Urothelium cell line (cell line): ENCODE results near the gene SLC27A4.

ENCODE experiments used
- DNase-seq: peaks from one replicate; pipeline ENCODE4 v3.0.0; 2011; ENCODE audit warnings: low spot score, mixed read lengths
- FAIRE-seq: peaks from 2 replicates; lab custom pipeline; 2011; peaks lifted over from hg19 to GRCh38; lab: Jason Lieb, UNC

The SLC27A4 gene

DNA sequence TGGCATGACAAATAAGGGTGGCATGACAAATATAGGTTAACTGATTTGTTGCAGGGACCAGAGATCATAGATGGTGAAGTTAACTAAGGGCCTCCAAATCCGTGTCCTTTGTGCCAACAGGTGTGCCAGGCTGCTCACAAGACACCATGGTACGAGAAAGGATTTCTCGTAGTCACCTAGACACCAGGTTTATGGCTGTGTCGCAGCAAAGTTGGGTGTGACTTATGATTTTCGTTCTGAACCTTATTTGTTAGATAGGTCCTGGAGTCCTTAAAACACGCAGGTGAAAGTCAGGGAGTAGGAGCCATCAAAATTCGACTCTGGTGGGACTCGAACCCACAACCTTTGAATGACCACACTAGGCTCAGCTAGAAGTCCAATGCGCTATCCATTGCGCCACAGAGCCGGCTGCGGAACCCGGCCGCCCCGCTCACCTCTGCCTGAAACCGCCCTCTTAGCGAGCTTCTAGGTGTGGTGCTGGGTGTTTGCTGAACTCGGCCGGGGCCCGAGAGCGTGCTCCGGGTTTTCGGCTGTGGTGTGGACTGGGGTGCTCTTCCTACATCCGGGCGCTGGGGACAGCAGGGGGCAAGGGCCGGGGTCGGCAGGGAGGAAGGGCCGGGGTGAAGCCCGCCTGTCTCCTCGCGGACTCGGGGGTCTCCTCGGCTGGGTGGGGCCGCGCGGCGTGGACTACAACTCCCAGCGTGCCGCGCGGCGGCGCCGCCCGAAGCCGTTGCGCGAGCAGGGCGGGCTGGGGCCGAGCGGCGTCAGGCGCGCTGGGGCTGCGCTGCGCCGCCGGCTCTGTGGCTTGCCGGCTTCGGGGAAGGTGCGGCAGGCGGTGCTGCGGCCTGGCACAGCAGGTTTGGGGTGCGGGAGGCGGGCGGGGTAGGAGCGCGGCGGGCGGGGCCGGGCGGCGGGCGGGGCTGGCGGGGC lies at the start of gene SLC27A4:
TSS of gene SLC27A4 (plus strand) at position 767 of the 930 bp plus-strand sequence. CDS start 2,606 bp downstream, outside the sequence.
- FAIRE-seq (no peak), DNase-seq (peak; percentile 92)

DNA sequence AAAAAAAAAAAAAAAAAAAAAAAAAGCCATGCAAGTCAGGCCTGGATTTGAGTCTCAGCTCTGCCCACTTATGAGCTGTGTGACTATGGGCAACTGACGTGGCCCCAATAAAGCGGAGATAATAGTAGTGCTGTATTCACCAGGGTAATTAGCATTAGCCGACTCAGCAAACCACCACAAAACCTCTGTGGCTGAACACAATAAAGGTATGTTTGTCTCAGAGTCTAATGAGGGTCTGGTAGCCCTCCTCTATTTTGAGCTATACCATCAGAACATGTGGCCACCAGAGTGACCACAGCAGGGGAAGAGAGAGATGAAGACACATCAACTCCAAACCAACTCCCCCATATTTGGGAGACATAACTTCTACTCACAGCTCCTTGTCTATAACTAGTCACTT lies 48.3 kb upstream of the SLC27A4 start:
- FAIRE-seq (no peak), DNase-seq (no peak)

DNA sequence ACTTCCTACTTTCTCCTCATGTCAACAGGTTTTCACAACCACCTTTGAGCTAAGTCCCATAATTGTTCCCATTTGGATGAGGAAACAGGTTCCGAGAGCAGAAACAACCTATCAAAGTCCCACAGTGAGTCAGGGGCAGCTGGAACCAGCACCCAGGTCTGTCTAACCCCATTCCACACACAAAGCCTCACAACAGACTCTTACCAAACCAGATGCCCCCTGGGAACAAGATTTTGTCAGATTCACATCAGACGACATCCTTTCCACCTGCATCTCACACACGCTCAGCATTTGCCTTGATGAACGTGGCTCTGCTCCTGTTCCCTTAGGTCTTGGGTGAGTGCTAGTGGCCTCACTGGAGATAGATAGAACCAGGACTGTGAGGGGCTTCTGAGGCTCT lies 47.2 kb upstream of the SLC27A4 start:
- FAIRE-seq, result no peak
- no peak for DNase-seq

DNA sequence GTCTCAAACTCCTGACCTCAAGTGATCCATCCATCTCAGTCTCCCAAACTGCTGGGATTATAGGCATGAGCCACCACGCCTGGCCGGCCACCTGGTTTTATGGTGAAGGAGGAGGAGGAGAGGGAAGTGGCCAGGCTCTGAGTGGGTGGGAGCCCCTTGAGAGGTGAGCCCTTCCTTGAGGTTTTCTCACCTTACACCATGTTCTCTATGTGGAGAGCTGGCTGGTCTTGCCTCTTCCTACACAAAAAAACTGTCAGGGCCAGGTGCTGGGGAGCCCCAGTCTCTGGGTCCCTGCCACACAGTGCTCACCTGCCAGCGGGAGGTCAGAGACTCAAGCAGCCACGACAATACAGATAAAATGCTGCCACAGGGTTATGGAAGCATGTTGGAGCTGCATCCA lies 46.2 kb upstream of the SLC27A4 start:
- FAIRE-seq, result no peak
- DNase-seq, result no peak

DNA sequence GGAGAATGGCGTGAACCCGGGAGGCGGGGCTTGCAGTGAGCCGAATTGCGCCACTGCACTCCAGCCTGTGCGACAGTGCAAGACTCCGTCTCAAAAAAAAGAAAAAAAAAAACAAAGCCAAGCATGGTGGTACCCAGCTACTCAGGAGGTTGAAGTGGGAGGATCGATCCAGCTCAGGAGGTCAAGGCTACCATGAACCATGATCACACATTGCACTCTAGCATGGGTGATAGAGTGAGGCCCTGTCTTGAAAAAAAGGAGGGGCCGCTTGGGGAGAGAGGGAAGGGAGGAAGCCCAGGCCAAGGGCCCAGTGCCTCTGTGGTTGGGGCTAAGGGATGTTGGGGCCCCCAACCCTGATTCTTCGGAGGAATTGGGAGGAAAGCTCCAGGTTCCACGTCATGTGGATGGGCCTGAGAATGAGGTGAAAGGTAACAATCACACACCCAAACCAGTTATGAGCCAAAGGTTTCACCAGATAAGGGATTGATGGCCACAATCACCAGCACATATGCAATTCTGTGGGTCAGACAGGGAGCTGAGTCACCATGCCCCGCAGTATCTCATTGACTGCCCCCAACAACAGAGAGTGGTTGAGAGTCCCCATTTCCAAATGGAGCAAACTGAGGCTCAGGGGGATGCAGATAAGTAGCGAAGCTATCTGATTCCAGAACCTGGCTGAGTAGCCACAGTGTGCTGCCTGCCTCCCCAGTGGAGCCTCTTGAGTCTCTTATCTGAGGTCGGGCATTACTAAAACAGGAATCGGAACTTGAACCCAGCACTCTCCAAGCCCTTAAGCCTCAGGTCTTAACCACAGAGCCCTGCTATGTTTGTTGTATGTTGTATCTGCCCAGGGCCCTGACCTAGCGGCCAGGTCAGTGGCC lies 43.7 kb upstream of the SLC27A4 start:
- DNase-seq, result no peak

DNA sequence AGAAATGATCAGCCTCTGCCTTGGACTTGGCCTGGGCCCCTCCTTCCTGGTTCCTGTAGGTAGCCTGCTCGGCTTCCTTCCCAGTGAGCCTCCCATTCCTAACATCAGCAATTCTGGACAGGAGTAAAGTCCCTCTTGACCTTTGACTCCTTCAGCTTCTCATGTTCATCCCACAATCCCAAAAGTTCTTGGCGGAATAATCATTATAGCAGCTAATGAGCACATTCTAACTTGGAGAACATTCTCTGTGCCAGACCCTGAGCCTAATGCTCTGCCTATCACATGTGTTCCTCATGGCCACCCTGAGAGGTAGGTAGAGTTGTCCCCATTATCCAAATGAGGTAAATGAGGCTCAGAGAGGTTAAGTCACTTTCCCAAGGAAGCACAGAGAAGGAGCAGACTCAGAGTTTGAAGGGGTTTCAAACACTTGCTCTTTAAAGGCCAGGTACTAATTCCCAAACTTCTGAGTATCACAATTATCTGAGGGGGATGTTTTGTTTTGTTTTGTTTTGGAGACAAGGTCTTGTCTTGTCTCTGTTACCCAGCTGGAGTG lies 43.0 kb upstream of the SLC27A4 start:
- DNase-seq (no peak), FAIRE-seq (no peak)

More for the DNA sequence above, 43.7 kb upstream of the SLC27A4 start:
- FAIRE-seq, result no peak

DNA sequence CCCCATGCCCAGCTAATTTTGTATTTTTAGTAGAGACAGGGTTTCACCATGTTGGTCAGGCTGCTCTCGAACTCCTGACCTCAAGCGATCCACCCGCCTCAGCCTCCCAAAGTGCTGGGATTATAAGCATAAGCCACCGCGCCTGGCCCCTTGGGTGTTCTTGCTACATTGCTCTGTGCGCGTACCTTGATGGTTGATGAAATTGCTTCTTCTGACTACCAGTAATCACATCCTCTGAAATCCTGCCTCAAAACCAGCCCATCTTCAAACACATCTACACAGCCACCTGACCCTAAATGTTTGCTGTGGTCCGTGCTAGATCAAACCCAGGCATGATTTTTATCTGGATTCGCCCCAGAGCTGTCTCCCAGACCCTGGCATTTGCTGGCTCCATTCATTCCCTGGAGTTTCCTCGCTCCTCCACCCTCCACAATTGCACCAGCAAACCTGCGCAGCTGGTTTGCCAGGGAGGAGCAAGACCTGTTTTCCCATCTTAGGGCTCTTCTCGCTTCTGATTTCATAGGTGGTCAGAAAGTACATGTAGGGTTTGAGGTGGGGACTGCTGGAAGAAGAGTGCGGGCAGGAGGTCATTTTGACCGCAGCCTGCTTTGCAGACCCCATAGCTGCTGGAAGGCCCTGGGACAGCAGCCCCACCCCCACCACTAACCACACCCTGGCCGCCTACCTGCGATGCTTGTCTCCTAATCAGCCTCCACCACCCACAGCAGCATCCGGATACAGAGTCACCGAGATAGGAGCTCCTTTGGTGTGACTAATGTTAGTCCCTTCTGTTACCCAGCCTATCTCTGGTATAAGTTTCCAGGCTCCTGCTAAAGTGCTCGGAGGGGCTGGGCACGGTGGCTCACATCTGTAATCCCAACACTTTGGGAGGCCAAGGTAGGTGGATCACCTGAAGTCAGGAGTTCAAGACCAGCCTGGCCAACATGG lies 41.5 kb upstream of the SLC27A4 start:
- FAIRE-seq (no peak), DNase-seq (no peak)

DNA sequence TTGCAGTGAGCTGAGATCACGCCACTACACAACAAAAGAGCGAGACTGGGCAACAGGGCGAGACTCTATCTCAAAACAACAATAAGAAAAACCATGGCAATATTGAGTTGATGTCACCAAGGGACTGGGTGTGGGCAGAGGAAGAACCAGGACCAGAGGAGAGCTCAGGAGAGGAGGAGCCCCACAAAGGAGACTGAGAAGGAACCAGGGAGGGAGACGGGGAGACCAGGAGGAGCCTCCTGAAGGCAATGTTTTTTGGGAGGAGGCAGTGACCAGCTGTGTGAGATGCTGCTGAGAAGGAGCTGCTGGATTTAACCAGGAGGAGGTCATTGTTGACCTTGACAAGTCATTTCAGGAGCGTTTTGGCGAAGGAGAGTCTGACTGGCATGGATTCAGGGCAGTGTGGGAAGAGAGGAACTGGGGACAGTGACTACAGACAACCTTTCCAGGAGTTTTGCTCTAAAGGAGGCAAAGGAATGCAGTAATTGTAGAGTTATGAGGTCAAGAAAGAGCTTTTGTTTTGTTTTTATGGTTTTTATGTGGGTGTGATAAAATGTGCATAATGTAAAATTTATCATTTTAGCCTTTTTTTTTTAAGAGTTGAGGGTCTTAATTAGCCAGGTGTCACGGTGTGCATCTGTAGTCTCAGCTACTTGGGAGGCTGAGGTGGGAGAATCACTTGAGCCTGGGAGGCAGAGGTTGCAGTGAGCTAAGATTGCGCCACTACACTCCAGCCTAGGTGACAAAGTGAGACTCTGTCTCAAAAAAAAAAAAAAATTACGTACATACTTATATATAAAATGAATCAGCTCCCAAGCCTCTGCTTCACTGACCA lies 36.0 kb upstream of the SLC27A4 start:
- FAIRE-seq (no peak), DNase-seq (no peak)

DNA sequence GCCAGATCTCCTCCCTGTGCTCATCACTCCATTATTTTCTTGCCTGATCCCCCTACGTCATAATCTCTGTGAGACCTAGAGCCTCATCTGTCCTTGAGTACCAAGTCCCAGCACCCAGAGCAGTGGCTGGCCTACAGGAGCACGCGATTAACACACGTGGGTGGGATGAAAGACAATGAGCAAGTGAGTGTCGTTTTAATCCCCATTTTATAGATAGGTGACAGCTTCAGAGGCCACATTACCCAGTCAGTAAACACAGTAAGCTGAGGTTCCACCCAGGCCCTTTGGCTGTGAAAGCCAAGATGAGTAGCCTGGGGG lies 35.4 kb upstream of the SLC27A4 start:
- DNase-seq (no peak), FAIRE-seq (no peak)

DNA sequence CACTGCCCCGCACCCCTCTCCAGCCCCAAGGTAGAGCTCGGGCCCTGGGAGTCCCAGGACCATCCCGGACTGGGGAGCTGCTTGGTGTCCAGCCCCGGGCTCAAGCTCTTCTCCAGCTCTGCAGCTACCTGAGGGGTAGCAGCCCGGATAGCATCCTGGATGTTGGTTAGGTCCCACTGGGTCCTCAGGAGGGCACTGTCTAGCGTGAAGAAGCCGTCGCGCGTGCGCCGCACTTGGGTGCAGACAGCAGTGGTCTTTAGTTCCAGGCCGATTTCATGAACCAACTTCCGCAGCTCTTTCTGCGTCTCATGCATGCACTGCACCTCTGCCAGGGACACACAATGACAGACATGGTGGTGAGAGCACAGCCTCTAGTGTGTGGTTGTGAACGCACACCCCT lies 30.8 kb upstream of the SLC27A4 start:
- DNase-seq (no peak), FAIRE-seq (no peak)

DNA sequence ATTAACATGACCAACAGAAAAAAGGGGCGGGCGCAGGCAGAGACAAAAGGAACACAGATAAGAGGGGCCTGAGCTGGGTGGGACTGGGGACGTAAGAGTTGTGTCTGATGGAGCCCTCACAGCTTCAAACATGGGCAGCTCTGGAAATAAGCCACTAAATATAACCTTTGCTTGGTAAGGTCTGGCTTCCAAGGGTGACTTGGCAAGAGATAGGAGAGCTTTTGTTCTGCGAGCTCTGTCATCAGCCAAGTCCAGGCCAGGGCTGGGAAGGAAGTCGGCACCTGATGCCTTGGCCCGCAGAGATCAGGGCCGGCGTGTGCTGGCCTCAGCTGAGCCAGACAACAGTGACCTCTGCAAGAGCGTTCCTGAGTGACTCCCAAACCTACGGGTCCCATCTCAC lies 29.9 kb upstream of the SLC27A4 start:
- DNase-seq (no peak), FAIRE-seq (no peak)

DNA sequence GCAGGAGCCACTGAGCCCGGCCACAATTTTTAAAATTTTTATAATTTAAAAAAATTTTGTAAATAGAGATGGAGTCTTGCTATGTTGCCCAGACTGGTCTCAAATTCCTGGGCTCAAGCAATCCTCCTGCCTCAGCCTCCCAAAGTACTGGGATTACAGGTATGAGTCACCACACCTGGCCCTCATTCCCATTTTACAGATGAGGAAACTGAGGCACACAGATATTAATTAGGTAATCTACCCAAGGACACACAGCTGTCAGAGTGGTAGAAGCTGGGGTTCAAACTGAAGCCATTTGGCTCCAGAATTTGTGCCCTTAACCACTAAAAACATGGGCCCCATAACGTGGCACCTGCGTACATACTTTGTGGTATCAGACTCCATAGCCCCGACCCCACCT lies 25.6 kb upstream of the SLC27A4 start:
- DNase-seq, result no peak
- FAIRE-seq, result no peak

DNA sequence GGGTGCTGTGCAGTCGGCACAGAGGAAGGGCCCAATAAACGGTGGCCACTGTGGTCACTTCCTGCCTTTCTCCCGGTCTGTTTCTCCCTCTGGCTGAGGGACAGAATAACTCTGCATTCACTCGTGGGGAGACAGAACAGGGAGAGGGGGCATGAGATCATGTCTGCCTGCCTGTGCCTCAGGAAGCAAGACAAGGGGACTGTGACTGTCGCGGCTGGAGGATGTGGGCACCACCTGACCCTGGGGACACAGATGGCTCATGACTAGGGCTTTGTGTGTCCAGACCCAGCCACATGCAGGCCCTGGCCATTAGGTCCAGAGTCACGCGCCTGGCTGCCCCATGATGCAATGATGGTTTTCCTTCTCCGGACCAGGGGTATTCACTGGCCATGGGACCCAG lies 23.9 kb upstream of the SLC27A4 start:
- FAIRE-seq (no peak), DNase-seq (no peak)

DNA sequence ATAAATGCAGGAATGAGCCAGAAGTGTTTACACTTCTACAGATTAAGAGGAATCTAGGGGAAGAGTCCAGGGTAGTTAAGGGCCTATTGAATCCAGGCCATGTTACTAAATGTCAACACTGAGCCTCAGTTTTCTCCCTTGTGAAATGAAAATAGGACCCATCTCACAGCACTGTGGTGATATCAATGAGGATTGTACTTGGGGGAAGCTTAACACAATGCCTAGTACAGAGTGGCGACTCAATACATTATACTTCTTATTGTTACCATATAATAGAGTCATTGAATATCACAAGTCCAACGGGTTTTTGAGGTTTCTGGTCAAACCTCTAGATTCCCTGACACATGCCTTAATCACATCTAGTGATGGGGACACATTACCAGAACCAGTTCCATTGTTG lies 22.7 kb upstream of the SLC27A4 start:
- no peak for FAIRE-seq
- no peak for DNase-seq

DNA sequence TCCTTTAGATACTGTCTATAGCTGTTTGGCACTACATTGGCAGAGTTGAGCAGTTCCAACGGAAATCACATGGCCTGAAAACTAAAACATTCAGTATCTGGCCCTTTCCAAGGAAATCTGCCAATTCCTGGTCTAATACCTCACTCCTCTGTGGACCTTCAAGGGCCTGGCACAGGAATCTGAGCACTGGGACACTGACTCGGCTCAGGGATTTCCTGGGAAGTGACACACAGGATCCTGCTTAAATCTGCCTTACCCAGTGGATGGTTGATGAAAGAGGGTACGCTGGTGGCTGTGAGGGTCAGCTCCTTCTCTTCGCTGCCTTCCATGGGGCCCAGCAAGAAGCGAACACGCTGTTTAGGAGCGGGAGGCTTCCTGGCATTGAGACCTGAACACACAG lies 19.0 kb upstream of the SLC27A4 start:
- DNase-seq (no peak), FAIRE-seq (no peak)

DNA sequence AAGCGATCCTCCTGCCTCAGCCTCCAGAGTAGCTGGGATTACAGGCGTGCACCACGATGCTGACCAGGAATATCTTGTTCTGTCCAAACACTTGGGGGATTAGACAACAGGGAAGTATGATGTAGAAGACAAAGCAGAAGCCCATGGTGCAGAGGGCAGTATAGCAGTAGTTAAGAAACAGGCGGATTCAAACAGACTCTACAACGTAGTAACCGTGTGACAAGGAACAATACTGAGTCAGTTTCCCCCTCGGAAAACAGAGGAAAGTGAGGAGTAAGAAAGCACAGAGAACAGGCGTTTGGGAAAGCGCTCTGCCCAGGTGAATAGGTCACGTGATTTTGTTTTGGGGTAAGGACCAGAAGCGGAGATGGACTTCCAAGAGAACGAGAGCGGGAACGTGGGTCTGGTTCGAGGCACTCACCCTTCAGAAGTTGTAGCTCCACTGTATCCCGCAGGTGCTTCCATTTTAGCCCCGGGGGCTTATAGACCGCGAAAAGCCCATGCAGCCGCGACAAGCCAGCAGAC lies 18.4 kb upstream of the SLC27A4 start:
- DNase-seq, result no peak
- no peak for FAIRE-seq

DNA sequence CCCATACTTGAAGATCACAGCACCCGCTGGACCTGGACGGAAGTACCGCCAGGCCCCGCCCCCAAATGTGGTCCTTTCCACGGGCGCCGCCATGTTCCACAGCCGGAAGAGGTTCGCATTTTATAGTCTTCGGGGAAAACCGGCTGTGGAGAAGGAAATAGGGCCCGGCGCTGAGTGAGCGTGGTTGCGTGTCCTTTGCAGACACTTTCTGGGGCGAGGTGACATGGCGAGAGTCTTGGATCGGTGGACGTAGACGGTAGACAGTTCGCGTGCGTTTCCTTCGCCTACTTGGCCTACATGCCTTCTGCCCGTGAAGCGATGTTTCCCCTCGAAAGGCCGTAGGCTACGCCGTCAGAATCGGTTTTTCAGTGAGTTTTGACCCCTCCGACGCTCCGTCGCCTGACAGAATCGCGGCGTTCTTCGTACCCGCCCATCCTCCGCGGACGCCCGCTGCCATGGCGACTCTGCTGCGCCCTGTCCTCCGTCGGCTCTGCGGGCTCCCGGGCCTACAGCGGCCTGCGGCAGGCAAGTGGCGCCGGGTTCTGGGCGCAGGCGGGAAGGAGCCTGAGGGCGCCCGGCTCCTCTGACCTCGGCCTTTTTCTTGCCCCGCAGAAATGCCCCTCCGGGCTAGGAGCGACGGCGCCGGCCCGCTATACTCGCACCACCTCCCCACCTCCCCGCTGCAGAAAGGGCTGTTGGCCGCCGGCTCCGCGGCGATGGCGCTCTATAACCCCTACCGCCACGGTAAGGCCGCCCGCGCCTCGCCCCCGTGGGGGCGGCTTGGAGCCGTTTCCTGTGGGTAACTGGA lies 17.7 kb upstream of the SLC27A4 start, which contains the start of the genes COQ4 and TRUB2:
TSS of gene COQ4 (plus strand) at position 436 of the 808 bp plus-strand sequence. CDS start at position 456, 20 bp downstream.
TSS of gene TRUB2 (minus strand) at position 44 of the 808 bp plus-strand sequence. CDS start at position 5, 39 bp downstream.
- peak; percentile 94 for DNase-seq
- FAIRE-seq, result no peak

DNA sequence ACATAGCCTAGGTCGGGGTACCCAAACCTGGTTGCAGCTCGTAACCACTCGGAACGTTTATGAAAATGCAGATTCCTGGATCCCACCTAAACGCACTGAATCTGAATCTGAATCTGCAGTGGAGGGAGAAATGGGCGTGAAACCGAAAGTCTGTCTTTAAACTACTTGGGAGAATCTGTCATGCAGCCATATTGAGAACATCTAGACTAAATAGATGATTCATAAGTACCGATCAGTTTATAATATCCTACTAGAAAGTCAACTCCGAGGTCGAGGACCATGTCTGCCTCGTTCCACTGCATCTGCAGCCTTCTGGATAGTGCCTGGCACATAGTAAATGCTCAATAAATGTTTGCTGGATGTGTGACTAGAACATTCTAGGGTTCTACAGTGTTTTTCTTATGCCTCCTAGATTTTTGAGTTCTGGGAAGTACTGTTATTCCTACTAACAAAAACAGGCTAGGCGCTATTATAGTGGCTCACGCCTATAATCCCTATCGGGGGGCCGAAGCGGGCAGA lies 17.1 kb upstream of the SLC27A4 start:
- FAIRE-seq (no peak), DNase-seq (no peak)
